ENCODE measurements around the gene MAPK11.

MAPK11 gene

DNA sequence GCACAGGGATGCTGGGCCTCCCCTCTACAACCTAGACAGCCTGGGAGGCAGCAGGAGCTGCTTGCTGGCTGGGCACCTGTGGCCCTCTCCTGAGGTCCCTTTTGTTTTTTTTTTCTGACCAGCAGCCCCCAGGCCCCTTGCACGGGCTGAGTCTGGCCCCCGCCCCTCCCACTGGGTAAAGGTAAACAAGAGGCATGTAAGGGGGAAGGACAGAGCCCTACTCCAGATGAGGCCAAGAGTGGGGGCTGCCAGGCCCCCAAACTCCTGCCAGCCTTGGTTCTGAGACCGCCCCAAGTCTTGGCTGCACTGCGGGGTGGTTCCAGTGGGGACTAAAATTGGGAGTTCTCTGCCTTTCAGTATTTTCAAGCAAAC lies 28.1 kb upstream of the MAPK11 start:
- H3K27ac ChIP-seq, result peak overlapping the region in 7 of 21 experiments; percentile 28 to 86 (median 73)
- H3K4me3 ChIP-seq, result no peak overlapping the region

DNA sequence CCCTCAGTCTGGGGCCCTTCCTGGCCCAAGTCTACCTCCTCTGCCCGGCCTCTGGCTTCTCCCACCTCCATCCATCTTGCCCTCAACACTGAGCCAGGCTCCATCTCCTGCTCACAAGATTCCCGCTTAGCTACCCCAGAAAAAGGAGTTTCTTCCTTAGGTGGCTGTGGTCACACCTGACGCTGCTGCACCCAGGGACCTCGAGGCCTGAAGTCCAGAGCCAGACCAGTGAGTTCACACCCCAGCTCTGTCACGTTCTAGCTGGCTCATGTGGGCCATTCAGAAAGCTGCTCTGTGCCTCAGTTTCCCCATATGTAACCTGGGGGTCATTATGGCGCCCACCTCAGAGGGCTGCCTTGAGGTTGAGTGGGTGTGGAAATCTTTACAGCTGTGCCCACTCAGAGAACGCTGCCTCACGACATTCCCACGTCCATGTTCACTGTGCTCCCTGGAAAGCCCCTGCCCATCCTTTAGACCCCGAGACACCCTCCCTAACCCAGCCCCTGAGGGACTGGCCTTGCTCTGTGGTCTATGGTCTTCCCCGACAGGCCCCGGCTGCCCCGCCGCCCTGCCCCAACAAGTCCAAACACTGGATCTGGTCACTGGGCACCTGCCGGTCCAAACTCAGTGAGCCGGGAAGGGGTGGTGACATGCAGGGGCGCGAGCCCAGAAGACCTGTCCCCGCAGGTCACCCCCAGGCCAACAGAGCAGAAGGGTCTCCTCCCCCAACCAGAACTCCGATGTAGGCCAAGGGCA lies 27.5 kb upstream of the MAPK11 start:
- Histone ChIP-seq H3K4me3 (no peak overlapping the region), H3K27ac (peak overlapping the region in 11 of 21 experiments; percentile 9 to 86 (median 33))

DNA sequence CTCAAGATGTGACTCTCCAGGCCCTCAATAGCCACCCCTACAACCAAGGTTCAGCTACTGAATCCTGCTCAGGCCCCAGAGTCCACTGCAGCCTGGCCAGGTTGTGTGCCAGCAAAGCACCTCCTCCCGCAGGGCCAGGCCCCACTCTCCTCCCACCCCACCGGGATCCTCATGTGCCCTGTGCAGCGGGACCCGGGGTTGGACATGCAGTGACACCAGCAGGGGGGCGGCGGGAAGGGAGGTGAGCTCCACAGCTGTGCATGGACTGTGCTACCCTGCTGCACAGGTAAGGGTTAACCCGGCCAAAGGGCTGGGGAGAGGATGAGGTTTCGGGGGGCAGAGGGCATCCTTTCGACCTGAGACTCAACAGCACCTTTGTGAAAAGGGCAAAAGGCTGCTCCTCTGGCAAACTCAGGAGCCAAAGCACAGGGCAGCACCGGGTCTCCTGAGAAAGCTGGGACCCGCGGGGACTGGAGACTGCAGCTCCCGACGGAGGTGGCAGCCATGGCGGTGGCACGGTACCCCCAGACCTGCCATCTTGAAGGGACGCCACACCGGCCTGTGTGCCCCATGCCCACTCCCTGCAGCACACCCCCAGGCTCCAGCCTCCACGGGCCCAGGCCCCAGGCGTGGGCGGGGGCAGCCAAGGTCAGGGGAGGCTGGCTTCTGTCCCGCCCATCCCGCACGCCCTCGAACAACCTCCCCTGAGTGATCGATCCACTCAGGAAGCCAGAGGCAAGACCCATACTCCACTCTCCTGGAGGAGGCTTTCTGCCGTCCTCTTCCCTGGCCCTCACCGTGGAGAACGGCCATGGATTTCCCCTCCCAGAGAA lies 26.7 kb upstream of the MAPK11 start:
- H3K4me3 ChIP-seq, result no peak overlapping the region
- H3K27ac ChIP-seq, result peak overlapping the region in 9 of 21 experiments; percentile 9 to 56 (median 31)

DNA sequence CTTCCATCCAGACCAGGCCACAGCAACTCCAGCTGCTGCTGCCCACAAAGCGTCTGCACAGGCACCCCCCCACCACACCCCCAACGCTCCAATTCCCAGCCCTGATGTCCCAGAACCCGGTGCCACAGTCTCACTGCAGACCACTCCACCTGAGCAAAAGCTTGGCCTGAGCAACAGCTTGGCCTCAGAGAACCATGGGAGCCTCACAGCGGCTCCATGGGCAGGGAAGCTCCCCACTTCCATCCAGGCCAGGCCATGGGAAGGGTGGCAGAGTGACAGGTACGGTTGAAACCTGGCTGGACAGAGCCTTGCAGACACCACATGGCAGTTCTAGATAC lies 24.1 kb upstream of the MAPK11 start:
- Histone ChIP-seq H3K4me3 (no peak overlapping the region), H3K27ac (peak overlapping the region in 19 of 21 experiments; percentile 64 to 93 (median 83))

DNA sequence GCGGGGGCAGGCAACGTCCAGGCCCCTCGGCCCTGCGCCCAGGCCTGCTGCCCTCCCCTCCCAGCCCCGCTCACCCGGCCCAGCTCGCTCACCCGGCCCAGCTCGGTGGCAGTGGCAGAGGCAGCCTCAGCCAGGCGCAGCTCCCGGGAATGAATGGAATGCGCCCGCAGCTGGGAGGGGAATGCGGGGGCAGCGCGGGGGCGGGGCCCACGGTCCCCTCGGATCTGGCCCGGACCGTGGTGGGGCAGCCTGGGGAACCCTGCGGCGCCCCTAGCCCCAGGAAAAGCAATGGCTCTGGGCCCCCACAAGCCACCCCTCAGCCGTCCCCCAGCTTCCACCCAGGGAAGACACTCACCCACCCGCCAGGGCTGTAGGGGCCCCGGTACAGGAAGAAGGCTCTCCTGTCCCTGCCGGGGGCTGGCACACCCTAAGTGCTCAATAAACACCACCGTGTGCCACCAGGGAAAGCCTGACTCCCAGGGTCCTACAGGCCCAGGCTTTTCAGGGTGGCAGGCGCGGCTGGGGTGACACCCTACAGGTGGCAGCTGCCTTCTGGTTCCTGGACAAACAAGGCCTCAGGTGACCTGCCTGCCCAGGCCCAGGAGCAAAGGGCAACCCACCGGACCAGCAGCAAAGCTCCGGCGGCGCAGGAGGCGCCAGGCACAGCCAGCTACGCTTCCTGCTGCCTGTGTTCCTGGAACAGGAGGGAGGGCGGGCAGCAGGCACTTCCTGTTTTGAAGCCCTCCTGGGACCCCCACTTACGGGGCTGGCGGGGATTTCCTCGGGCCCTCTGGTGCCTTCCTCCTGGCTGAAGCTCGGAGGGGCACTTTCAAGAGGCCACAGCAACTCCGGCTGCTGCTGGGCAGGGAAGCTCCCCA lies 23.5 kb upstream of the MAPK11 start:
- H3K4me3 ChIP-seq, result peak overlapping the region in 6 of 7 experiments; percentile 5 to 26 (median 12)

DNA sequence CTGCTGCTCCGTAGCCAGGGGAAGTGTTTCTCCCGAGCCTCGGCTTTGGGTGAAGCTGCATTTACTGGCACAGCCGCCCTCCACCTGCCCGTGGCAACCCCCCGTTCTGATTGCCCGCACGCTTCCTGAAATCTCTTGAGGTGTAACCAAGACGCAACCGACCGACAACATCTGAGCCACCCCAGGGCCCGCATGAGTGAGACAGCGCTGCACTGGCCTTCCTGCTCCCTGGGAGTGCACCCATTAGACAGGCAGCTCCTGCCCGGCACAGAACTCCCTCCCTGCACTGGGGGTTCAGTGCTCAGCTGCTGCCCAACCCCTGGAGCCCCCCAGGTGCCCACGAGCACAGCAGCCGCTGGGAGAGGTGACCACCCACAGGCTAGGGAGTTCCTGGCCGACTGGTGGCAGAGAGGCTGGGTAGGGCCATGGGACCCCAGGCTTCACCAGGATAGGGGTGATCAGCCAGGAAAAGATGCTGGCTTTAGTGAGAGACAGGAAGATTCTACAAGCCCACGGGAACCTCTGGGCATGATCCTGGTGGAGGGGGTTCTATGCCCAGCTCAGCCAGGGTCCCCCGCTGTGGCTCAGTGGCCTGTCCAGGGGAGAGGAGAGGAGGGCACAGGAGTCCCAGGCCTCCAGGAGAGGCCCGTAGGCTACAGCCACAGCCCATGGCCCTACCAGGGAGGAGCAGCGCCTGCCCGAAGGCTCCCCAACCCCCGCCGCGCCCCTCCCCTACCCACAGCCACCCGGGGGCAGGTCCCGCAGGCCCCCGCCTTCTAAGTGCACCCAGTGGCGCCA lies 22.7 kb upstream of the MAPK11 start:
- Histone ChIP-seq H3K4me3 (peak overlapping the region in 4 of 7 experiments; percentile 11 to 26 (median 18)), H3K27ac (peak overlapping the region; percentile 24 to 93 (median 83))

More for the DNA sequence above, 23.5 kb upstream of the MAPK11 start:
- peak overlapping the region; percentile 24 to 93 (median 83) for H3K27ac ChIP-seq

DNA sequence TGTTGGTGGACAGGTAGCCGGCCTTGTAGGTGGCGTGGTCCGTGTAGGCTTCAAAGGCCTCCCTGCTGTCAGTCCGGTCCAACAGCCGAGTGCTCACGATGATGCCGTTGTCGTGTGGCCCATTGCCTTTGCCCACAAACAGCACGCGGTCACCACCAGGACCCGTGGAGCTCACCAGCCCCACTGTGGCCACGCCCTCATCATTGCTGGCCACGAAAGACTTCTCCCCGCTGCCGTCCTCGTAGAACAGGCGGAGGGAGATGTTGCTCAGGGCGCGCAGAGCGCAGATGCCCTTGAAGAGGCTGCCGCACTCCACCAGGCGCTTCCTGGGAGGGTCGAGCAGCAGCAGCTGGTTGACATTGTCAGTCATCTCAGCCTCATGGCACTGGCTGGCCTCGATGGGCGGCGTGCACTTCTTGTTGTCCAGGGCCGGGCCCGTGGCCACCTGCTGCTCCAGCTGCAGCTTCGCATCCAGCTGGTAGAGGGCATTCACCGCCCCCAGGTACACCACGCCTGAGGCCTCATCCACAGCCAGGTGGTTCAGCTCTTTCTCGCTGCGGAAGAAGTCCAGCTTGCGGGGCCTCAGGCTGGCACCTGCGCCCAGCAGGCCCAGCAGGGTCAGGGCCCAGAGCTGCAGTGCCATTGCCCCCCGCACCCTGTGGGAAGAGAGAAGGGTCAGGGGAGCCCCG lies 19.9 kb upstream of the MAPK11 start:
- Histone ChIP-seq H3K27ac (no peak overlapping the region), H3K4me3 (no peak overlapping the region)

DNA sequence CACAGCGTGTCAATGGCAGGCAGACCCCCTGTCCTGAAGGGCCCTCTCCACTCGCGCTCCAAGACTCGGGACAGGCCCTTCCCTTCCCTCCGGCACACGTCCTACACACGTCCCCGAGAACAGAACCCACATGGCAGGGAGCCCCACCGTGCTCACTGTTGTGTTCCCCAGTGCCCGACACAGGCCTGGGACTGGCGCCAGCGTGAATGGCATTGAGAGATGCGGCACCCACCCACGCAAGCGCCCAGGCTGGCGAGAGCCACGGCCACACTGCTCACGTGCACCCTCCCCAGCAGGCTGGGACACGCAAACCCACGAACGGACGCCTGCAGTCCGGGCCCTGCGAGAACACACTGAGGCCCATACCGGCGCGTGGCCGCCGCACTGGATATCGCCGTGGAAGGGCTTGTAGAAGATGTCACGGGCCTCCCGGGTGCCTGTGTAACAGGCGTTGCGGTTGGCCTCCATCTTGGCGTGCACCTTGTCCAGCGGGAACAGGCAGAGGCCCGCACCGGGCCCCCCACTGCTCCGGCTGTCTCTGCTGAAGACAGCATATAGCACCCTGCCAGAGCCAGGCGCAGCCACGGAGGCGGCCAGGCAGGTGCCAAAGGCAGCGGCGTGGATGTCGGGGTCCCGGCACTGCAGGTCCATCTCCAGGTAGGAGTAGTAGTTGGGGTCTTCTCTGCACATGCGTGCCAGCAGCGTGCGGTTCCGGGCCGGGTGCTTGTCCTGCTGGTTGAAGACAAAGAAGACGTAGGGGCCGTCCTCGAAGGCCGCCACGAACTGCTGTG lies 19.2 kb upstream of the MAPK11 start:
- H3K27ac ChIP-seq, result peak overlapping the region in 1 of 21 experiments; percentile 4
- H3K4me3 ChIP-seq, result no peak overlapping the region

DNA sequence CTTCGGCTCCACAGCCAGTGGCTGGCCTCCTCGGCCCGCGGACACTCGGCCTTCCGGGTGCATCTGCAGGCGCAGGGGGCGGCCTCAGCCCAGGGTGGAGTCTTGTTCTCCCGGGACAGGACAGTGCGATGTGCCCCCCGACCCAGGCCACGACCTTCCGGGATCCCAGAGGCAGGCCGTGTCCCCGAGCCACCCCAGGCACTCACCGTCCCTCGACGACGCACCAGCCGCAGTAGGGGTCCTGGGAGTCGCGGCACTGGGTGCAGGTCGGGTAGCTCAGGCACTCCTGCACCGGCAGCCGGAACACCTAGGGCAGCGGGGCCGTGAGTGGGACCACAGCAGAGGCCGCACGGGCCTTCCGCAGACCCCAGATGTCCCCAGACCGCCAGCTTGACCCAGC lies 17.6 kb upstream of the MAPK11 start:
- no peak overlapping the region for H3K4me3 ChIP-seq
- peak overlapping the region in 1 of 21 experiments; percentile 37 for H3K27ac ChIP-seq

DNA sequence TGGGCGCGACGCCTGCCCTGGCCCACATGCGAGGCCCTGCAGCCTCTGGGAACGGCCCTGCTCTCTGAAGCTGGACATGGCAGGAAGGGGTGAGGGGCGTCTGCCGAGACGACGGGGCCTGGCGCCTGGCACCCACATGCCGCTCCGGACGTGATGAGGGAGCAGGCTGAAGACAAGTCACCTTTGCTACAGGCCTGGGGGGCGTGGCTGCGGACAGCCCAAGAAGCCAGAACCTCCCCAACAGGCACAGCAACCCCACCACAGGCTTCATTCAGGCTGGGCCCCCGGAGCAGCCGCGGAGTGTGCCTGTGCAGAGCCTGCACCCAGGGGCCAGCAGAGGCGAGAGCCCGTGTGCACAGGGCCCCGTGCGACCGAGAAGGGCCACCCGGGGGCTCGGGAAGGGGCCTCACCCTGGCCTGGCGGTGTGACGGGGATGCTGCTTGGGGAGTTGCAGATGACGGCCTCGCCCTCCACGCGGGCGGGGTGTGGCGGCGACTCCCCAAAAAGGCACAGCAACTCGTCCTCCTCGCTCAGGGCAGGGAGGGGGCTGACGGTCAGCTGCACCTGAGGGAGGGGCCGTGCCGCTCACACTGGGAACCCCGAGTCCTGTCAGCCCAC lies 16.6 kb upstream of the MAPK11 start:
- Histone ChIP-seq H3K4me3 (no peak overlapping the region), H3K27ac (peak overlapping the region in 3 of 21 experiments; percentile 0 to 33 (median 4))

DNA sequence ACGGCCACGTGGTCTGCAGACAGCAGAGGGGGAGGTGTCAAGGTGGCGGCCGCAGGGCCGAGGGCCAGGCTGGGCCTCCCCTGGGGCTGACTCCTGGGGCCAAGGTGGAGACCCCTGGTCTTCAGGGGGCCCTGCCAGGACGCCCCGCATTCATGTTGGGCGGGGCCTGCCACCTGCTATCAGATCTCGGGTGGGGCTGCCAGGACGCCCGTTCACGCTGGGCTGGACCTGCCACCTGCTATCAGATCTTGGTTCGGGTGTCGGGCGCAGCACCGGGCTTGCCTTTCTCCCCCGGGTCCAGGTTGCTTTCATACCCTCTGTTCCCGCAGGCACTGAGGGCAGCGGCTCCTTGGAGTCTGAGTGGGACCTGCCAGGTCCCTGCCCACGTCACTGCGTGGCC lies 16.1 kb upstream of the MAPK11 start:
- no peak overlapping the region for H3K4me3 ChIP-seq
- H3K27ac ChIP-seq, result peak overlapping the region in 3 of 21 experiments; percentile 0 to 33 (median 4)

DNA sequence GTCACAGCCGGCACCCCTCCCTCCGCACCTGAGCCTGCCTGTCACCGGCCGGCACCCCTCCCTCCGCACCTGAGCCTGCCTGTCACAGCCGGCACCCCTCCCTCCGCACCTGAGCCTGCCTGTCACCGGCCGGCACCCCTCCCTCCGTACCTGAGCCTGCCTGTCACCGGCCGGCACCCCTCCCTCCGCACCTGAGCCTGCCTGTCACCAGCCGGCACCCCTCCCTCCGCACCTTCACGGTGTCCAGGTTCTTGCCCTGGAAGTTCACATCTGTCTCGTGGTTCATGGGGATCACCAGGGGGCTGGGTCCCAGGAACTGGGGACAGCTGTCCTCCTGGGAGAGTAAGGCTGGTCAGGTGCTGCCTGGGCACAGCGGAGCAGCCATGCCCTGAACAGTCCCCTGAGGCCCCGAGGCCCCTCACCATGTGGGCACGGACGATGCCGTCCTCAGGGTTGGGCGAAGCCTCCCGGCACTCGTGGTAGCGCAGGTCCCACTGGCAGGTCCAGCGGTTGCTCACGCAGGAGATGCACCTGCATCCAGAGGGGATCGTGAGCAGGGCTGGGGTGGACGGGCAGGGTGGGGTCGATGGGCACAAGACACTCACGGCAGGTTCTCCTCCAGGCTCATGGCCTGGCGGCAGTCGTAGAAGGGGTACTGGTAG lies 15.5 kb upstream of the MAPK11 start:
- Histone ChIP-seq H3K4me3 (no peak overlapping the region), H3K27ac (peak overlapping the region in 3 of 21 experiments; percentile 0 to 33 (median 4))

DNA sequence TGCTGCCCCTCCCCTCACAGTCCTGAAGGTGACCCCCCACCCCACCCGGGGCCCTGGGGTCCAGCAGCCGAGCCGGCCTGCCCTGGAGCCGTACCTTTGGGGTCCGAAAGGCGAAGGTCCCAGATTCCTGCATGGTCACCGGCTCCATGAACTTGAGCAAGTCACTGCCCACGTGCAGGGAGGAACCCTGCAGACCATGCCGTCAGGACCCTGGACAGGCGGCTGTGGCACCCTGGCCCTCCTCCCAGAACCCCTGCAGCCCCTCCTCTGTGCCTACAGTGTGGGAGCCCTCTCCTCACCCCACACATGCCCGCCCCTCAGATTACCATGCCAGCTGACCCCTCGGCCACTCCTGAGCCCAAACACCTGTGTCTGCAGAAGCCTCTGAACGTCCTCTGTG lies 14.3 kb upstream of the MAPK11 start:
- Histone ChIP-seq H3K27ac (peak overlapping the region in 1 of 21 experiments; percentile 2), H3K4me3 (no peak overlapping the region)

DNA sequence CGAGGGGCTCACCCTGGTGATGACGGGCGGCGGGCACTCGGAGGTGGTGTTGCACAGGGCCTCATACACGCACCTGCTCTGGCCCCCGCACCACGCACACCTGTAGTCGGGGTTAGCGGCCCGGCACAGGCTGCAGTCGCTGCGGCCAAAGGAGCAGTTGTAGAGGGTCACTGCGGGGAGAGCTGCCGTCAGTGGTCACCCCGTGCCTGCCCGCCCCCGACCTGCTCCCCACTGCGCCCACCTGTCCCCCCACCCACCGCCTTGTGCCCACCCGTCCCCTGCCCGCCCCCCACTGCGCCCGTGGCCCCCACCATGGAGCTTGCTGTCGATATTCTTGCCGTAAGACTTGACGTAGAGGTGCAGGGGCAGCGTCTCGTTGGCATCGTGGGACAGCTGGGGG lies 13.6 kb upstream of the MAPK11 start:
- Histone ChIP-seq H3K4me3 (no peak overlapping the region), H3K27ac (peak overlapping the region in 1 of 21 experiments; percentile 32)

DNA sequence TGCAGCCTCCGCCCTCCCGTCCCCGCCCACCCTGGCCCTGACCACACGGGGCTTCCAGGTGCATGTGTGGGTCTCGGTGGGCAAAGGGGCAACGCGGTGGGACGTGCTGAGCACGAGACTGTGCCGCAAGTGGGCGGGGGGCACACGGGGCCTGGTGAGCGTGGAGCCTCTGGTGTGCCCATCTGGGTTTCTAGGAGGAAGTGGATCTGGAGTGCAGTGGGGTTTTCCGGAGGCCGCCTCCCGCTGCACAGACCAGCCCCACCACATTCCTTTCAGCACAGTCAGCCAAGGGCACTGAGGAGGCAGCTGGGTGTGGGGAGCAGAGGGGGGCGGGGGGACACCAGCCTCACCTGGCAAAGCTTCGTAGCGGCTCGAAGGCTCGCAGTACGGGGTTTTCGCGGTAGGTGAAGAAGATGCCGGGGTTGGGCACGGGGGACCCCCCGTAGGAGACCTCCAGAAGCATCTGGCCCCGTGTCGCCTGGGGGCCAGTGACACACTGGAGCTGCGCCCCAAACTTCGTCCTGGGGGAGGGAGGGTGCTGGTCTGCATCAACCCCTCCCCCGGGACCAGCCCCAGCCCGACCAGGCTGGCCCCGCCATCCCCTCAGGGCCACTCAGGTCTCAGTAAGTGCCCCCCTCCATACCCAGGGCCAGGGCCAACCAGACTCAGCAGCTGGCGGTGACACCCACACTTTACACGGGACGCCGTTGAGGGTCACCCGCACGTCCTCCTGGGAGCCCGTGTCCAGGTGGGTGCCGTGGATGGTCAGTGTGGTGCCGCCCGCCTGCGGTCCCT lies 12.4 kb upstream of the MAPK11 start:
- Histone ChIP-seq H3K4me3 (peak overlapping the region in 1 of 7 experiments; percentile 18), H3K27ac (peak overlapping the region in 20 of 21 experiments; percentile 22 to 81 (median 64))

DNA sequence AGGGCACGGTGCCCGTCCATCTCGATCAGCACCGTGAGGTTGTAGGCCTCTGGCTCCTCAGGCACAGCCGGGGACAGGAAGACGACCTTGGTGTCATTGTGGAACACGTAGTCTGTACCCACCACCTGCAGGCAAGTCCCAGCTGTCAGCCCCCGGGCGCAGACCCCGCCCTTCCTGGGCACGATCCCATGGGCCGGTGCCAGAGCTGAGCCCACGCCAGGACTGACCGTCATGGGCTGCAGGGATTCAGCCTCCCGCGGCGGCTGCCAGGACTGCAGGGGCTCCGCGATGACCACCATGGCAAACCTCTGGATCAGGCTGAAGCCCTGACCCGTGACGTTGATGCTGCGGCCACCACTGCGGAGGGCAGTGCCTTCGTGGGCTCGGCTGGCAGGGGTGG lies 11.8 kb upstream of the MAPK11 start:
- Histone ChIP-seq H3K27ac (peak overlapping the region in 19 of 21 experiments; percentile 22 to 81 (median 65)), H3K4me3 (peak overlapping the region in 1 of 7 experiments; percentile 18)

All from skin epidermis (tissue), 12 donors.